Measurements from ENCODE around the gene FAM184B.

FAM184B gene

GRCh38 chr4:17771284-17771908 lies 10.0 kb downstream of the FAM184B start:
- DNase-seq = no peak

GRCh38 chr4:17770845-17771244 lies 10.6 kb downstream of the FAM184B start:
- no peak for DNase-seq

GRCh38 chr4:17769406-17770174 lies 11.8 kb downstream of the FAM184B start:
- no peak for DNase-seq

GRCh38 chr4:17766826-17767458 lies 14.5 kb downstream of the FAM184B start:
- DNase-seq = no peak

GRCh38 chr4:17765514-17766286 lies 15.7 kb downstream of the FAM184B start:
- DNase-seq = no peak

GRCh38 chr4:17763931-17764330 lies 17.5 kb downstream of the FAM184B start:
- DNase-seq = no peak

GRCh38 chr4:17763416-17763815 lies 18.0 kb downstream of the FAM184B start:
- no peak for DNase-seq

- peak in 1 of 2 experiments; percentile 5 for DNase-seq
Measured at GRCh38 chr4:17762726-17763125, 18.7 kb downstream of the FAM184B start.

GRCh38 chr4:17761062-17761461 lies 20.4 kb downstream of the FAM184B start:
- DNase-seq = no peak

- DNase-seq = no peak
Measured at GRCh38 chr4:17760626-17761025, 20.8 kb downstream of the FAM184B start.

GRCh38 chr4:17758485-17758884 lies 22.9 kb downstream of the FAM184B start:
- DNase-seq = no peak

GRCh38 chr4:17757621-17758020 lies 23.8 kb downstream of the FAM184B start:
- DNase-seq = no peak

GRCh38 chr4:17753646-17754045 lies 27.8 kb downstream of the FAM184B start:
- no peak for DNase-seq

GRCh38 chr4:17740702-17741101 lies 40.7 kb downstream of the FAM184B start:
- DNase-seq = no peak

- DNase-seq = no peak
Measured at GRCh38 chr4:17736484-17736883, 44.9 kb downstream of the FAM184B start.

GRCh38 chr4:17726911-17727310 lies 54.5 kb downstream of the FAM184B start:
- DNase-seq = no peak

- DNase-seq = no peak
Measured at GRCh38 chr4:17723648-17724047, 57.8 kb downstream of the FAM184B start.

GRCh38 chr4:17722356-17722700 lies 59.1 kb downstream of the FAM184B start:
- DNase-seq = no peak

- no peak for DNase-seq
Measured at GRCh38 chr4:17721496-17722355, 59.7 kb downstream of the FAM184B start.

GRCh38 chr4:17719106-17719505 lies 62.3 kb downstream of the FAM184B start:
- DNase-seq = no peak

- DNase-seq = no peak
Measured at GRCh38 chr4:17718471-17718870, 63.0 kb downstream of the FAM184B start.

- DNase-seq = no peak
Measured at GRCh38 chr4:17717301-17717700, 64.1 kb downstream of the FAM184B start.

Measured in AML-193 (cell line).